Heart left ventricle (tissue), 13 donors: ENCODE measurements around the gene CTNNA3.

ENCODE experiments used
- CTCF ChIP-seq, 12 donors: fragments of 200-600 bp; sonication (generic) in 4 of 12; IDR thresholded peaks; one replicate each; pipeline versions ENCODE4 v1.5.0 to v1.8.0; 2018 to 2022; ENCODE audit warnings: antibody characterized with exemption in 12 of 12, mild to moderate bottlenecking in 5 of 12
- POLR2A ChIP-seq, 2 donors: fragments of 450-650 bp; IDR thresholded peaks; one replicate each; pipeline ENCODE4 v1.6.1; 2017; ENCODE audit warnings: antibody characterized with exemption in 2 of 2, mild to moderate bottlenecking in 2 of 2, moderate library complexity in 2 of 2
- donor health status: ischemic (EF 13 %, LVEDD 7.1; RV severe dilation, severe dysfunction).
- donor health status: DM: no; HTN: yes; CAD: no.
- donor health status: DM: no; HTN: no; CAD: no.
- donor health status: ischemic (EF 25% LVEDD 6.9; RV normal size, moderate dysfunction).
- donor health status: ischemic (EF 25% LVEDD 5.7; RV mildly dilated, moderate dysfunction).
- donor health status: ischemic (EF 35%, LVEDD 5.7; RV mildly dilated, moderate dysfunction).
- donor health status: nonischemic (EF 11% LVEDD 7.7; RV severe dilation, severe dysfunction).
- donor health status: DM: yes; HTN: yes; CAD: no.
- donor health status: PGD.
- donor health status: ischemic (EF 29% LVEDD 5.4; RV normal size, mild dysfunction).
- donor health status: nonischemic (EF 23%, LVEDD 6.1; RV moderate dilation, normal function).

GRCh38 chr10:66322777-66323176 lies 1373.2 kb downstream of the CTNNA3 start:
- TF ChIP-seq CTCF (IDR thresholded peaks at IDR 0.05) (no peak), POLR2A (IDR thresholded peaks at IDR 0.05) (no peak)
